Liver (tissue), 9 donors: ENCODE data around the gene CERT1. TPM values are rescaled to one million over a fixed set of nuclear protein-coding genes. Genes with fewer than 3 reads are reported as not detected.

Source experiments
- DNase-seq: peaks from one replicate; pipeline ENCODE4 v3.0.0-alpha.2; 2017; ENCODE audit warnings: low spot score
- H3K27ac ChIP-seq, 2 donors: one replicate each; pipeline ENCODE4 v1.7.0; 2013; ENCODE audit warnings: inconsistent platforms in 2 of 2, low read length in 2 of 2, control low read depth in 1 of 2, low read depth in 1 of 2, mild to moderate bottlenecking in 1 of 2
- H3K27me3 ChIP-seq, 4 donors: one replicate each; pipeline versions ENCODE4 v1.6.1 to v1.7.0; 2013; ENCODE audit warnings: low read length in 3 of 4, inconsistent platforms in 1 of 4, mild to moderate bottlenecking in 1 of 4, moderate library complexity in 1 of 4; ENCODE audit not compliant: control insufficient read depth in 4 of 4, insufficient read depth in 4 of 4
- H3K36me3 ChIP-seq, 4 donors: one replicate each; pipeline versions ENCODE4 v1.6.1 to v1.7.0; 2013; ENCODE audit warnings: low read length in 3 of 4, mild to moderate bottlenecking in 3 of 4, low read depth in 1 of 4, moderate library complexity in 1 of 4; ENCODE audit not compliant: control insufficient read depth in 4 of 4, insufficient read depth in 3 of 4
- H3K4me1 ChIP-seq, 4 donors: one replicate each; pipeline versions ENCODE4 v1.6.1 to v1.7.0; 2013; ENCODE audit warnings: low read length in 3 of 4, mild to moderate bottlenecking in 3 of 4, moderate library complexity in 1 of 4; ENCODE audit not compliant: control insufficient read depth in 4 of 4, insufficient read depth in 4 of 4
- H3K4me3 ChIP-seq, 3 donors: one replicate each; pipeline versions ENCODE4 v1.6.1 to v1.7.0; 2013; ENCODE audit warnings: low read length in 3 of 3, control low read depth in 1 of 3, low read depth in 1 of 3, mild to moderate bottlenecking in 1 of 3
- H3K9ac ChIP-seq, 2 donors: one replicate each; pipeline ENCODE4 v1.7.0; 2013; ENCODE audit warnings: low read length in 2 of 2, mild to moderate bottlenecking in 2 of 2, moderate library complexity in 2 of 2, control low read depth in 1 of 2, low read depth in 1 of 2
- H3K9me3 ChIP-seq, 4 donors: one replicate each; pipeline versions ENCODE4 v1.6.1 to v1.7.0; 2013; ENCODE audit warnings: low read length in 3 of 4; ENCODE audit not compliant: control insufficient read depth in 4 of 4
- FOXA1 ChIP-seq: IDR thresholded peaks from 2 replicates; pipeline ENCODE4 v1.6.1; 2016; ENCODE audit warnings: antibody characterized with exemption
- FOXA2 ChIP-seq: IDR thresholded peaks from 2 replicates; pipeline ENCODE4 v1.6.1; 2016; ENCODE audit warnings: antibody characterized with exemption
- GABPA ChIP-seq, 2 donors: IDR thresholded peaks in 1 of 2; conservative IDR thresholded peaks in 1 of 2; 2 replicates each; pipeline ENCODE4 v1.6.1; 2016; ENCODE audit warnings: antibody characterized with exemption in 2 of 2, mild to moderate bottlenecking in 1 of 2, moderate library complexity in 1 of 2
- HNF4A ChIP-seq, 2 donors: conservative IDR thresholded peaks; 2 replicates each; pipeline ENCODE4 v1.6.1; 2016; ENCODE audit warnings: antibody characterized with exemption in 2 of 2, mild to moderate bottlenecking in 2 of 2
- JUND ChIP-seq, 2 donors: IDR thresholded peaks; 2 replicates each; pipeline ENCODE4 v1.6.1; 2016; ENCODE audit warnings: antibody characterized with exemption in 2 of 2
- MAX ChIP-seq: IDR thresholded peaks from 2 replicates; pipeline ENCODE4 v1.6.1; 2016; ENCODE audit warnings: antibody characterized with exemption
- NR2F2 ChIP-seq: IDR thresholded peaks from 2 replicates; pipeline ENCODE4 v1.6.1; 2016; ENCODE audit warnings: antibody characterized with exemption
- RAD21 ChIP-seq, 2 donors: IDR thresholded peaks; 2 replicates each; pipeline ENCODE4 v1.6.1; 2016; ENCODE audit warnings: antibody characterized with exemption in 2 of 2, mild to moderate bottlenecking in 2 of 2
- REST ChIP-seq: IDR thresholded peaks from 2 replicates; pipeline ENCODE4 v1.6.1; 2016; ENCODE audit warnings: antibody characterized with exemption, mild to moderate bottlenecking
- RXRA ChIP-seq, 2 donors: IDR thresholded peaks; 2 replicates each; pipeline ENCODE4 v1.6.1; 2017 to 2018; ENCODE audit warnings: antibody characterized with exemption in 2 of 2, mild to moderate bottlenecking in 1 of 2
- SP1 ChIP-seq: IDR thresholded peaks from 2 replicates; pipeline ENCODE4 v1.6.1; 2018; ENCODE audit warnings: antibody characterized with exemption, mild to moderate bottlenecking
- TAF1 ChIP-seq: conservative IDR thresholded peaks from 2 replicates; pipeline ENCODE4 v1.6.1; 2016; ENCODE audit warnings: antibody characterized with exemption, mild to moderate bottlenecking
- YY1 ChIP-seq: IDR thresholded peaks from 2 replicates; pipeline ENCODE4 v1.6.1; 2016; ENCODE audit warnings: antibody characterized with exemption, mild to moderate bottlenecking
- ZBTB33 ChIP-seq: IDR thresholded peaks from 2 replicates; pipeline ENCODE4 v1.6.1; 2016; ENCODE audit warnings: antibody characterized with exemption
- WGBS: extraction: QIAGEN DNeasy Blood & Tissue Kit; methylation state at CpG from one replicate; pipeline ENCODE4 v1.1.7; 2013; 5-methylcytosine and 5-hydroxymethylcytosine counted together
- polyA plus RNA-seq, 2 donors: library from polyadenylated mRNA; stranded (reverse) in 1 of 2; unstranded in 1 of 2; fragments of 200-250 nt in 1 of 2; fragments of >200 nt in 1 of 2; fragmentation: Nextera tagmentation in 1 of 2; extraction: Ambion mirVana in 1 of 2; gene quantifications; one replicate each; pipeline versions ENCODE4 v1.2.1 to v1.2.3, GENCODE V29; 2013 to 2015
- total RNA-seq, 2 donors: library from RNA; depleted of rRNA; stranded (reverse); fragments of >200 nt; gene quantifications; one replicate each; pipeline ENCODE4 v1.2.3, GENCODE V29; 2014
- donor health status: healthy.
- donor health status: healthy.
- donor health status: healthy.
- donor health status: healthy.
- donor health status: healthy.

Gene CERT1
- total and polyA plus RNA-seq, 4 donors, result 11.4 to 25.1 (median 16.8) TPM

GRCh38 chr5:75374394-75374814 lies 137.0 kb downstream of the CERT1 start:
- no peak overlapping the region for H3K27ac ChIP-seq
- no peaks in the 10 kb centered on the region for H3K9me3 ChIP-seq
- DNase-seq, result no peak
- no peak for TF ChIP-seq TAF1
- TF ChIP-seq FOXA1, result no peak
- TF ChIP-seq REST, result no peak
- no peak for TF ChIP-seq FOXA2
- TF ChIP-seq SP1, result no peak
- TF ChIP-seq RAD21 (IDR thresholded peaks at IDR 0.05), result no peak
- WGBS, result 86% methylated on average over 12 of the region's 12 CpGs
- no peak overlapping the region for H3K4me3 ChIP-seq
- no peaks in the 10 kb centered on the region for H3K4me1 ChIP-seq
- no peaks in the 10 kb centered on the region for H3K27me3 ChIP-seq
- peaks cover 0 to 35% (median 10%) of the 10 kb centered on the region in 4 donors for H3K36me3 ChIP-seq
- H3K9ac ChIP-seq, result no peak overlapping the region

DNA sequence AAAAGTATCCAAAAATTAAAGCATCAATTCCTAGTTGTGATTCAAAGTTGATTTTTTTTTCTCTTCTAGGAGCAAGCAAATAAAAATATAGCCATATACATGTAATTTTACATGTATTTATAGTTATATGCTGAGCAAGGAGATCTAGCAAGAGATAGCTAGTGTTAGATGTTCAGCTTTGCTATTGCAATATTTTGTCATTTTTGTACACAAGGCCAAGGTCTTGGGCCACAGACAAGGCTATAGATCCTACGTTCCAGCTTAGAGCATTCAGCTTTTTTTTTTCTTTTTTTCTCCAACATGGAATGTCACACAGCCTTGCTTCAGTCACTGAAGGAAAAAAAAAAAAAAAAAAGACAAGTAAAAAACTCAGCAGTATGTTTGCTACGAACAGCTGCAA lies 137.6 kb downstream of the CERT1 start:
- WGBS, result 83% methylated on average over 2 of the region's 2 CpGs
- DNase-seq, result no peak
- Histone ChIP-seq H3K4me3 (no peak overlapping the region), H3K9ac (no peak overlapping the region), H3K9me3 (no peaks in the 10 kb centered on the region), H3K4me1 (no peaks in the 10 kb centered on the region), H3K36me3 (peaks cover 0 to 29% (median 7%) of the 10 kb centered on the region in 4 donors), H3K27me3 (no peaks in the 10 kb centered on the region), H3K27ac (no peak overlapping the region)
- no peak for TF ChIP-seq MAX
- no peak for TF ChIP-seq RAD21 (IDR thresholded peaks at IDR 0.05)

DNA sequence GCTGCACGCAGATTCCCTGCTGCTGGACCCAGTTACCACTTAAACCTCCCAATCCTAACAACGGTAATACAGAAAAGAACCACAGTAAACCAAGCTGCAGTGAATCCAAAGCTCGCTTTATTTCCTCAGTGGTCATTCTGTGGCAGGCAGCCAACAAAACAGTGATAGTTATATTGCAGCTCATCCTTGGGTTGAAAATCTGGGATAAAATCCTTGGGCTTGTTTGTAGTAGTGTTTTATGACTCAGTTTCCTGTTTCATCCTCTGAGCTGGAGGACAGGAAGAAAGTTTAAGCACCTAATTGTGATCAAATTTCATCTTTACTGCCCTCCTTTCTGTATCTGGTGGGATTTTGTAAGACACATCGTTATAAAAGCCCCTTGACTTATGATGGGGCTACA lies 143.0 kb downstream of the CERT1 start:
- TF ChIP-seq JUND (IDR thresholded peaks at IDR 0.05) (no peak), RXRA (IDR thresholded peaks at IDR 0.05) (no peak), NR2F2 (no peak), MAX (no peak)
- Histone ChIP-seq H3K4me3 (no peak overlapping the region), H3K9me3 (no peaks in the 10 kb centered on the region), H3K9ac (no peak overlapping the region), H3K27ac (no peak overlapping the region), H3K27me3 (no peaks in the 10 kb centered on the region), H3K36me3 (peaks cover 0 to 3% (median 0%) of the 10 kb centered on the region in 4 donors), H3K4me1 (peaks cover 0 to 8% (median 6%) of the 10 kb centered on the region in 4 donors)
- WGBS, result 86% methylated on average over 4 of the region's 4 CpGs
- DNase-seq, result no peak

- Histone ChIP-seq H3K4me3 (no peak overlapping the region), H3K9ac (no peak overlapping the region), H3K27me3 (no peaks in the 10 kb centered on the region), H3K4me1 (peaks cover 0 to 18% (median 15%) of the 10 kb centered on the region in 4 donors), H3K9me3 (no peaks in the 10 kb centered on the region), H3K36me3 (no peaks in the 10 kb centered on the region), H3K27ac (no peak overlapping the region)
- no peak for DNase-seq
- TF ChIP-seq SP1 (no peak), YY1 (no peak), MAX (no peak), RXRA (IDR thresholded peaks at IDR 0.05) (no peak), ZBTB33 (no peak), HNF4A (conservative IDR thresholded peaks at IDR 0.05) (no peak), REST (no peak), GABPA (IDR thresholded peaks at IDR 0.05 in 1 of 2, conservative IDR thresholded peaks at IDR 0.05 in 1 of 2) (no peak)
These were observed 144.0 kb downstream of the CERT1 start for GRCh38 chr5:75367401-75367800.
